Chondrocyte (in vitro differentiated cells): ENCODE results near the gene C11orf86. TPM values are rescaled to one million over a fixed set of nuclear protein-coding genes. Genes with fewer than 3 reads are reported as not detected.

Source experiments
- DNase-seq: peaks from one replicate; pipeline ENCODE4 v3.0.0; 2021; ENCODE audit warnings: mixed read lengths, low spot score
- H3K27ac Mint-ChIP-seq: one replicate; pipeline ENCODE4 v1.8.0; 2021; ENCODE audit warnings: mild to moderate bottlenecking, moderate library complexity, mixed read lengths; ENCODE audit not compliant: unreplicated experiment
- H3K27me3 Mint-ChIP-seq: 2 replicates; pipeline ENCODE4 v1.8.0; 2021; ENCODE audit warnings: low read depth, mixed read lengths
- H3K36me3 Mint-ChIP-seq: 2 replicates; pipeline ENCODE4 v1.8.0; 2021; ENCODE audit warnings: low read depth, mixed read lengths
- H3K4me1 Mint-ChIP-seq: 2 replicates; pipeline ENCODE4 v1.8.0; 2021; ENCODE audit warnings: low read depth, mild to moderate bottlenecking, mixed read lengths
- H3K4me3 Mint-ChIP-seq: one replicate; pipeline ENCODE4 v1.8.0; 2021; ENCODE audit warnings: mild to moderate bottlenecking, moderate library complexity, mixed read lengths; ENCODE audit not compliant: unreplicated experiment
- H3K9me3 Mint-ChIP-seq: 2 replicates; pipeline ENCODE4 v1.8.0; 2021; ENCODE audit warnings: low read depth, mixed read lengths
- CTCF ChIP-seq: fragments of 200-600 bp; sonication (generic); IDR thresholded peaks from 2 replicates; pipeline ENCODE4 v1.5.0; 2021; ENCODE audit warnings: antibody characterized with exemption, mild to moderate bottlenecking, moderate library complexity
- total RNA-seq: library from RNA; stranded (reverse); gene quantifications from 3 replicates; pipeline ENCODE4 v1.2.1, GENCODE V29; 2021

C11orf86 gene
- total RNA-seq, 1 donor from 2014 or later = not detected

DNA sequence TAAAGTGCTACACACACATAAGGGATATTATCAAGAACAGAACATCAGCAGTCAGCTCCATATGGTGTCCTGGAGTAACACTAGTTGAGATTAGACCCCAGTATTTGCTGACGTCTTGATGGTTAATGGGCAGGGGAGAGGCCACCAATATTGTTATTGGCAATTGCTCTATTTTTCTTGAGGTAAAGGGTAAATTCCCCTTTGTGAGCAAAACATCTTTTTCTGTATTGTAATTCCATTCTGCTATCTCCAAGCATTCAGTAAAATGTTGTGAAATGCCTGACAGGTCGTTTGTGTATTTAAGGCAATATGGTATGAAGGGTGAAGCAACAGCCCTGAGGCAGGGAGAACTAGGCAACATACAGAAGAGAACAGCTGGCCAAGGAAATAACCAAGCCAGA, 38.8 kb upstream of the C11orf86 start:
- Mint-ChIP-seq H3K27me3 (no peaks in the 10 kb centered on the region), H3K4me1 (peaks cover 35% of the 10 kb centered on the region), H3K9me3 (peaks cover 4% of the 10 kb centered on the region), H3K4me3 (no peak overlapping the region), H3K27ac (peak overlapping the region; percentile 27), H3K36me3 (no peaks in the 10 kb centered on the region)
- no peak for TF ChIP-seq CTCF
- no peak for DNase-seq

DNA sequence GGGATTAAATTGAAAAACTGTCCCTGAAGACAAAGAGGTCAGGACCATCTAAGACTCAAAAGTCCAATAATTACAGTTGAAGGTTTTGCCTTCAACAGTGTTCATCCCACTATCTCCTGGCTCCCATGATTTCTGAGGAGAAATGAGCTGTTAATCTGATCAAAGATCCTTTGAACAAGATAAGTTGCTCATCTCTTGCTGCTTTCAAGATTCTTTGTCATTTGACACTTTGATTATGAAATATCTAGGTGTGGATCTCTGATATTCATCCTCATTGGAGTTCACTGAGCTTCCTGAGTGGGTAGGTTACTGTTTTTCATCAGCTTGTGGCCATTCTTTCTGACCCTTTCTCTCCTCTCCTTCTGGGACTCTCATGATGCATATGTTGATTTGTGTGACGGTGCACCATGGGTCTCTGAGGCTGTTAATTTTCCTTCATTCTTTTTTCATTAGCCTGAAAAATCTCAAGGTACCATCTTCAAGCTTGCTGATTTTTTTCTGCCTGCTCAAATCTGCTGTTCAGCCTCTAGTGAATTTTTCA, 37.8 kb upstream of the C11orf86 start:
- Mint-ChIP-seq H3K27ac (no peak overlapping the region), H3K36me3 (no peaks in the 10 kb centered on the region), H3K27me3 (no peaks in the 10 kb centered on the region), H3K4me1 (peaks cover 35% of the 10 kb centered on the region), H3K9me3 (peaks cover 4% of the 10 kb centered on the region), H3K4me3 (no peak overlapping the region)
- DNase-seq = no peak
- no peak for TF ChIP-seq CTCF

DNA sequence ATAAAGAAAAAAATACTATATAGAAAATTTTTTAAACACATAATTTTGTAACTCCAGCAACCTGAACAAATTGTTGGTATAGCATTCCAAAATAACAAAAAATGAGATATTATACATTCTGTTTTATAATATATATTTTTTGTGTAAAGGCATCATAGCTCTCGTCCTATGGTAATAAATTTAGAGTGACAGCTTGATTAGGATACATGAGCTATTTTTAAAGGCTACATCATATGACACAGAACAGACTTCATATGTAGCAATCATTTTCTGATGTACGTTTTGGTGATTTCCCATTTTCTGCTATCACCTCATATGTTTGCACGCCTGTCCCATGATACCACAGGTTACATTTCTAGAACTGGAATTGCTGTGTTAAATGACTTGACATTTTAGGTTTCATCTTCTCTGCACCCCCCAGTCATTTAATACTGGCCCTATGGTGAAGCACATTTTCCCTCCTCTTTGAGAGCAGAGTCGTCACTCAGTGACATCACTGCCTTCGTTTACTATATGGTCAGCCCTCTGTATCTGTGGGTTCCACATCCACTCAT, 36.4 kb upstream of the C11orf86 start:
- peaks cover 2% of the 10 kb centered on the region for H3K36me3 Mint-ChIP-seq
- H3K27me3 Mint-ChIP-seq = no peaks in the 10 kb centered on the region
- no peak overlapping the region for H3K4me3 Mint-ChIP-seq
- H3K4me1 Mint-ChIP-seq = peaks cover 22% of the 10 kb centered on the region
- H3K27ac Mint-ChIP-seq = no peak overlapping the region
- peaks cover 4% of the 10 kb centered on the region for H3K9me3 Mint-ChIP-seq
- DNase-seq = no peak
- no peak for TF ChIP-seq CTCF

DNA sequence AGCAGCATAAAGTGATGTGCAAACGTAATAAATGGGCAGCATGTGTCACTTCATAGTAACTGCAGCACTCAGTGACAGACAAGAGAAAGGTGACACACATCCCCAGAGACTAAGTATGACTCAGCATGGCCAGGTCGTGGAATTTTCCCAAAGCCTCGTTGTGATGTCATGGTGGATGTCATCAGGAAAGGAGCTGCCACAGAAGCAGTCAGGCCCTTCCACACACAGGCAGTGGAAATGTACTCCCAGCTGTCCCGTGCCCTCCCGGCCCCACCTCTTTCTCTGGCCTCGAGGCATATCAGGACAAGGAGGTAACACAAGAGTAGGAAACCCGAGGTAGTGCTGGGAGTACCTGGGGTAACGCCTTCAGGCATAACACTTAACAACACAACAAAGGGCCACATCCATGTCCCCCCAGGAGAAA, 25.0 kb upstream of the C11orf86 start:
- H3K4me3 Mint-ChIP-seq = no peak overlapping the region
- peaks cover 22% of the 10 kb centered on the region for H3K4me1 Mint-ChIP-seq
- H3K27me3 Mint-ChIP-seq = no peaks in the 10 kb centered on the region
- peaks cover 3% of the 10 kb centered on the region for H3K36me3 Mint-ChIP-seq
- no peak for TF ChIP-seq CTCF
- no peak for DNase-seq
- H3K9me3 Mint-ChIP-seq = no peaks in the 10 kb centered on the region
- peak overlapping the region; percentile 86 for H3K27ac Mint-ChIP-seq

GRCh38 chr11:66951135-66951534, 24.0 kb upstream of the C11orf86 start:
- no peak for DNase-seq
- peak overlapping the region; percentile 59 for H3K27ac Mint-ChIP-seq
- H3K9me3 Mint-ChIP-seq = no peaks in the 10 kb centered on the region
- peaks cover 25% of the 10 kb centered on the region for H3K4me1 Mint-ChIP-seq
- no peak for TF ChIP-seq CTCF
- H3K27me3 Mint-ChIP-seq = no peaks in the 10 kb centered on the region
- H3K36me3 Mint-ChIP-seq = peaks cover 3% of the 10 kb centered on the region
- no peak overlapping the region for H3K4me3 Mint-ChIP-seq
